ENCODE results near the gene ERBB2.
"Not testable (repeated sequence)": the region's sequence is repeated elsewhere in the genome, so short reads cannot be mapped to it uniquely, and the experiment has no call there.

The ERBB2 gene

DNA sequence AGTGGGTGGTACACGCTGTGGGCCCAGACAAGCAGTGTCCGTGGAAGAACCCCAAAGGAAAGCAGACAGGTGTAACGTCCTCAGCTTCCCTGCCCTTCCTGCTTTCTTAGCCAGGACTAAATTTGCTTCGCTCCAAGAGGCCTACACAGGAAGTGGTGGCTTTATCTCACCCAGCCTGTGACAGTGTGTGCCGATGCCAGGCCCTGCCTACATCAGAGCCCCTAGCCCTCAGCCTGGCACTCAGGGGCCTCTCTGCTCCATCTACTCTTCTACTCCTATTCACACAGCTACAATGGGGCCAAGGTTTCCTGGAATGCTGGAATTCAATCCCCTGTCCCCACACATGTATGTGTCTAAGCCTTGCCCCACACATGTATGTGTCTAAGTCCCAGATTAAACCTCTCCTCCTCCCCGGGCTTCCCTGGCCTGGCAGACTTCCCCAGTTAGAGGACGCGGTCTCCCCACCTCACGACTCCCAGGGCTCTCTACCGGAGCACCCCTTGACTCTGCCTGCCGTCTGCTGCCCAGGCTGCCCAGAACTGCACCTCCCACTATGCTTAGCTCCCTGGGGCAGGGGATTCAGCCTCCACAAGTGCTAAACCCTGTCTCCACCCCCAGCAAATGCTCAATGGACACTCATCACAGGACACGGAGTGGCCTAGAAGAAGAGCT, 20.2 kb upstream of the ERBB2 start:
- no peak for DNase-seq

GRCh38 chr17:39683295-39683939, 16.4 kb upstream of the ERBB2 start:
- no peak for DNase-seq

GRCh38 chr17:39684369-39685192, 15.3 kb upstream of the ERBB2 start:
- DNase-seq: no peak

DNA sequence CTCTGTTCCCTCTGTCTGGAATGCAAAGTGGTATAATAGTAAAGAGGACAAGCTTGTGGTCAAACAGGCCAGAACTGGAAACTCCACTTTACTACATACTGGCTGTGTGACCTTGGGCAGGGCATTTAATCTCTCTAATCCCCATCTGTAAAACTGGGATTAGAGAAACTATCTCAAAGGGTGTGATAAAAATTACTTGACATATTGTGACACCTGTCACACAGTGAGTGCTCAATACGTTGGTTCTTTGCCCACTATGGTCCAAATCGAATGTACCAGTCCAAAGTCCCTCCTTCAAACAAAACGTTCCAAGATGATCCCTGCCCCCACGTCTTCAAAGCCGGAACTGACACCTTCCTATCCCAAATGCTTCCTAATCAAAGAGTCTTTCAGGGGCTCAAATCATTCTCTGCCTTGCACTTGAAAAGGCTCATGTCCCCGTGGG, 12.7 kb upstream of the ERBB2 start:
- DNase-seq: no peak

DNA sequence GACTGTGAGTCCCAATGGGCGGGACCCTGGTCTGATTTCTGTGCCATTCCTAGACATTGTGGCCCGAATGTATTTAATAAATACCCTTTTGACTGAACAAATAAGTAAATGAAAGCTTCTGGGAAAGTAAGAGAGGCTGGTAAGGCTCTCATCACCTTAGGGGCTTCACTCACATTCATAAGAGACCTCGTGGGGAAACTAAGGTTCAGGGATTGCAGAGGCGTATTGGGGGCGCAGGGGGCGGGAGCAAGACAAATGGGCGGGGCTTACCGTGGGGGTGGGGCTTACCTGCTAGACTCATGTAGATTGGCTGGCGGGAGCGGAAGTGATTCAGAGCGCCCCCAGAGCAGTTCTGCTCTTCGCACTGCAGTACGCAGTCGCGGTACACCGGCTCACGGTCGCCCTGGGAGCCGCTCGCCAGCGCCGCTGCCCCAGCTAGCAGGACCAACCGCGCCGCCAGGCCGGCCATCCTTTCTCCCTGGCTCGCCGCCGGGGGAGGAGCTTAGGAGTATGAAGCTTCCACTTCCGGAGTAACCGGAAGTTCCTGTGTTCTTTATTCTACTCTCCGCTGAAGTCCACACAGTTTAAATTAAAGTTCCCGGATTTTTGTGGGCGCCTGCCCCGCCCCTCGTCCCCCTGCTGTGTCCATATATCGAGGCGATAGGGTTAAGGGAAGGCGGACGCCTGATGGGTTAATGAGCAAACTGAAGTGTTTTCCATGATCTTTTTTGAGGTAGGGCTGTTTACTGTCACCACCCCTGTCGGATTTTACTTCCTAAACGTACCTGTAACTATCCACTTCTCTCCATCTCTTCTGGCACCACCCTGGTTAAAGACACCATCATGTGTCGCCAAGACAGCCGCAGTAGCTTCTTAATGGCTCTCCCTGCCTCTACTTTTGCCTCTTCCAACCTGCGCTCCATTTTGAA, 12.1 kb upstream of the ERBB2 start, which contains the start of gene PGAP3:
Gene PGAP3, minus strand, starts transcription at position 512 of the 929 bp plus-strand sequence. Its CDS starts 43 bp downstream, at position 469.
- peak; percentile 97 to 98 for DNase-seq

DNA sequence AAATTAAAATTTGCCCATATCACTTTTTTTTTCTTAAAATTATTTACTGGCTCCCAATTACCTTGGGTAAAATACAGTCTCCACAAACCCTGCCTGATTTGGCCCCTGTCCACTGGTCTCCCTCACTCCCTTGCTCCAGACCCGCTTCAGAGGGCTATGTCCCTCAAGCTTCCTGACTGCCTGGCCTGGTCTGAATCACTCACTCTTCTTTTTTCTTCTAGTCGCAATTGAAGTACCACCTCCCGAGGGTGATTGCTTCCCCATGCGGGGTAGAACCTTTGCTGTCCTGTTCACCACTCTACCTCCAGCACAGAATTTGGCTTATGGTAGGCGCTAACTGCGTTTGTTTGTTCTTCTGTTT, 11.4 kb upstream of the ERBB2 start:
- no peak for DNase-seq

- DNase-seq: no peak
Measured at GRCh38 chr17:39688945-39689344, 10.9 kb upstream of the ERBB2 start.

DNA sequence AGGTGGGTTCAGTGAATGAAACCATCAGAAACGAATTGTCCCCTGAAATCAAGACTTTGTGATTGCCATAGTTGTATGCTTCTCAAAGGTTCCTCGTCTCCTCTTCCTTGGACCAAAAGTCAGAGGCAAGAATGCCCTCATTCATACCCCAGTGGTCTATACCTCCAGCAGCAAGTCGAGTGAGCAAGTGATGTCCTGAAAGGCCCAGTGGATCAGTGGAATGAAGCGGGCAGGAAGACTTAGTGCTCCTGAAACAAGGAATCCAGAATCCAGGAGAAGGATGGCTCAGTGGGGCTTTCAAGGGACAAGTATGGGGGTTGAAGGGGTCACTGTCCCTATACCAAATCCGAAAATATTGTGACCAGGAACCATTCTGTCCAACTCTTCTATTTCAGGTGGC, 5.3 kb upstream of the ERBB2 start:
- DNase-seq: no peak

DNA sequence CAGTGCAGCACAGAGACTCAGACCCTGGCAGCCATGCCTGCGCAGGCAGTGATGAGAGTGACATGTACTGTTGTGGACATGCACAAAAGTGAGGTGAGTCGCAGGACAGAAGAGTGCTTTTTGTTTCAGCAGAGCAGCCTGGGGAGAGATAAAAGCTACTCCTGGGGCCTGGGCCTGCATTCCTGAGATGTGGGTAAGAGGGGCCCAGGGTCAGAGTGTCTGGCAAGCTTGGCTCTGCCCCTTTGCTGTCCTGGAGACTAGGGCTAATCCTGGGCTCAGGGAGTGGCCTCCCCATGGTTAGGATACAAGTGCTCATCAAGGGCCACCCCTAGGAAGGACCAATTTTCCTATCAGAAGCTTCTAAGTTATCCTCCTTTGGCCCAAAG, 4.8 kb upstream of the ERBB2 start:
- DNase-seq: no peak

DNA sequence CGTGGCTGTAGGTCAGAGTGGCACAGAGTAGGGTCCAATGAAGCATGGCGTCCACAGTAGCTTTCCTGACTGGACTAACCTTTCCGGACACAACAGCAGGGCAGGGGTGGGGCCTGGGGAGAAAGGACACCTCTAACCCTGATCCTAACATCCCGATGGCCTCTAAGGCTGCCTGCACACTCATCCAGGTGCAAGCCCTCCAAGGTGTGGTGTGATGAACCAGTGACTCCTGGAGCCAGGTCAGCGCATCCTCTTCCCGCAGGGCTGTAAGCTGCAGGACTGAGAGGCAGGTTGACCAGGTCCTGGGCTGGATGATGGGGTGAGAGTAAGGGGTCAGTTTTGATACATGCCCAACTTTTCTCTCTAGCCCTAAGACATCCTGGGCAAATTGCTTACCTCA, 3.1 kb upstream of the ERBB2 start:
- no peak for DNase-seq

DNA sequence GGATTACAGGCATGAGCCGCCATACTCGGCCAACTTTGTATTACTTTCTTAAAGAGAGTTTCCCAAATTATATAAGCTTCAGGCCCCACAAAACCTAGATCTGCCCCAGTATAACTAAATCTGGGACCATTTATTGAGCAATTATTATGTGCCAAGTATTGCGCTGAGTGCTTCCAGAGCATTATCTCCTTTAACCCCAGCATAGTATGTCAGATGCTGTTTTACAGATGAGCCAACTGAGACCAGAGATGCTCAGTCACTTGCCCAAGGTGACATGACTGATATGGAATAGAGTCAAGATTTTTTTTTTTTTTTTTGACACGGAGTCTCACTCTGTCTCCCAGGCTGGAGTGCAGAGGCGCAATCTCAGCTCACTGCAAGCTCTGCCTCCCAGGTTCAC, 1.9 kb upstream of the ERBB2 start:
- no peak for DNase-seq

GRCh38 chr17:39699157-39699817, 577 bp upstream of the ERBB2 start:
- DNase-seq: not testable (repeated sequence)

DNA sequence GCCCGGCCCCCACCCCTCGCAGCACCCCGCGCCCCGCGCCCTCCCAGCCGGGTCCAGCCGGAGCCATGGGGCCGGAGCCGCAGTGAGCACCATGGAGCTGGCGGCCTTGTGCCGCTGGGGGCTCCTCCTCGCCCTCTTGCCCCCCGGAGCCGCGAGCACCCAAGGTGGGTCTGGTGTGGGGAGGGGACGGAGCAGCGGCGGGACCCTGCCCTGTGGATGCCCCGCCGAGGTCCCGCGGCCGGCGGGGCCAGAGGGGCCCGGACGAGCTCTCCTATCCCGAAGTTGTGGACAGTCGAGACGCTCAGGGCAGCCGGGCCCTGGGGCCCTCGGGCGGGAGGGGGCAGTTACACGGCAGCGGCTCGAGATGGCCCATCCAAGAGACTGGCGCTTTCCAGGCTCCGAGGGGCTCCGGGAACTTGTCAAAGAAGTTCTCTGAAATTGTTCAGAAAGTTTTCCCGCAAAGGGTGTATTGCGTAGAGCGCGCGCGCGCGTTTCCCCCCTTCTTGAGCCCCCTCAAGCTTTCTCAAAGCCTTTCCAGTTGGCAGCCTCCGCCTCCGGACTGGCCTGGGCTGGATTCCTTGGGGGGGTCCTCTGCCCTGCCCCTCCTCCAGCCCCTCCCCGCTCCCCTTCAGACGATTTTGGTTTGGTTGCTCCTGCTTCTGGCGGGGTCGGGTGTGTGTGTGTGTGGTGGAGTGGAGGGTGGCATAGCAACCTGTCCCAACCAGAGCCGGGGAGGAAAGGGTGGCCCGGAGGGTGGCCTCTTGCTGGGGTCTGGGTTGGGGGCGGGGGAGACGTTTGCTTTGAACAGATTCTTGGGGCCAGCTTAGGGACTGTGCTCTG, 504 bp downstream of the ERBB2 start:
- DNase-seq: no peak

GRCh38 chr17:39701012-39701783, 1.3 kb downstream of the ERBB2 start:
- no peak for DNase-seq

GRCh38 chr17:39701784-39702422, 2.0 kb downstream of the ERBB2 start:
- no peak for DNase-seq

DNA sequence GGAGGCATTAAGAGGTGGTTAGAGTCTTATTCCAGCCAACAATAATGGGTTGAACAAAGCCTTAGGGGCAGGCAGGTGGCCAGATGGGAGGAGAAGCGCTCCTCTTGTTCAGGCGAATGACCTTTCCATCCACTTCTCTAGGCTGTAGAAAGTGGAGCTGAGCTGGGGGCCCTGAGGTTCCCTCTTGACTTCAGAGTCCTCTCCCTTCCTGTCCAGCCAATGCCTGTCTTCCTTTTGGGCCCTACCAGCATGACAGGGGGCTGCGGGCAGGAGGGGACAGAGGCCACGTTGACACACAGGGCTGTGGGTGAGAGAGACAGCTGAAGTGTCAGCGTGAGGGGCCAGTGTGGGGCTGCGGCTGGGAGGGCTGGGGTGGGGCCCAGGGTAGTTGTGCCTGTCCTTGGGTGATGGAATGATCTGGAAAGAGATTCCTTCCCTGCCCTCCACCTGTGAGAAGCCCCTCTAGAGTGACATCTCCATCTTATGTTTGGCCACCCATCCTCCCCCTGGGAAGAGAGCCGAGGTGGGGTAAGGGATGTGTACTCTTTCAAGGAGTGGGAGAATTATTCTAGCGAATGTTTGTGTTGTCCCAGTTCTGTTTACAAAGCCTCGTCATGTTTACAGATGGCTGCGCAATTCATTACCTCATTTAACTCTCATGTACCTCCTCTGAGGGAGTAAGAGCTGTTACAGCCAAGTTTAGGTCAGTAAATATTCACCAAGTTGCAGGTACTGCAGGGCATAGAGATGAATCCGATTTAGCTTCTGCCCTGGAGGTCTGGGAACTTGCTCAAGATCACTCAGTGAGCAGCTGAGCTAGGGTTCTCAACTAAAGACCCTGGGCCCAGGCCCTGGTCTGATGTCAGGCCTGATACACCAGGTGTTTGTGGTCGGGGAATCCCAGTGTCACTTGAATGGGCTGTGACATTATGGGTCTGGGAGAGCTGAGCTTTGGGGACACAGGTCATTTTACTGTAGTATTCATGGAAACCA, 3.3 kb downstream of the ERBB2 start:
- no peak for DNase-seq

DNA sequence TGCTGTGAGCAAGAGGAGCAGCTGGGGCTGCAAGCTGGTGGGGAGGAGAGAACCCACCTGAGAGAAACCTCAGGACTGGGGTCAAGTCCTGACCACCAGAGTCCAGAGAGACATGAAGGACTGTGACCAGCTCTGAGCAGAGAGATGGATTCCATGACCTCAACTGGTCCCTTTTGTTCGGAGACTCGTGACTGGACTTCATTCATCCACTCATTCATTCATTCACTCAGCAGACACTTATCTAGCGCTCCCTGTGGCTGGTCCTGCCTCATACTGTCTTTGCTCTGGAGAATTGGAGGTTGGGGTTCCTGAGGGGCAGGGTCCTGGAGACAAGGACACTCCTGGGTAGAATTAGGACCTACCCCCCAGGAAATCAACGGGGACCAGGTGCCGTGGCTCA, 4.0 kb downstream of the ERBB2 start:
- DNase-seq: no peak

GRCh38 chr17:39704821-39705551, 5.1 kb downstream of the ERBB2 start:
- DNase-seq: no peak

Measured in NCI-H2081 (cell line).